Measurements from ENCODE around the gene WDR7.

Gene WDR7

GRCh38 chr18:57052173-57052572 lies 401.0 kb downstream of the WDR7 start:
- DNase-seq: no peak

- DNase-seq: no peak
Measured at GRCh38 chr18:57052759-57053158, 401.6 kb downstream of the WDR7 start.

- DNase-seq: no peak
Measured at GRCh38 chr18:57054891-57055290, 403.7 kb downstream of the WDR7 start.

GRCh38 chr18:57057890-57058289 lies 406.7 kb downstream of the WDR7 start:
- no peak for DNase-seq

DNA sequence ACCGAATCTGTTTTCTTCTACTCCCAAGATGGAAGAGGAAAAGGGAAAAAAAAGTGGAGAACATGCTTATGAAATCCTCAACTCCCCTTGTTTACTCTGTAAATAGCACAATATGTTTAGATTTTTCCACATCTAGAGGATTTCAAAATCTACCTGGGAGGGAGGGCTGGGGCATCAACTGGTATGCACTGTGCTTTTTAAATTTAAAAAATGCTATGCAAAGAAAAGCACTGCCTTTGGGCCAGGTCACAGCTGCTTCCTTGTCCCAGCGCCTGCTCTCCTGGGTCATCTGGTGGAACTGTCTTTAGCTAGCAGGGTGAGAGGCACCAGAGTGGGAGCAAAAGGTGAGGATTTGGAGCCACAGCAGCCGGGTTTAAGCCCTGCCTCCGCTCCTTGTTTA lies 407.6 kb downstream of the WDR7 start:
- DNase-seq: no peak

GRCh38 chr18:57059366-57059765 lies 408.2 kb downstream of the WDR7 start:
- no peak for DNase-seq

- DNase-seq: no peak
Measured at GRCh38 chr18:57060814-57061213, 409.7 kb downstream of the WDR7 start.

DNA sequence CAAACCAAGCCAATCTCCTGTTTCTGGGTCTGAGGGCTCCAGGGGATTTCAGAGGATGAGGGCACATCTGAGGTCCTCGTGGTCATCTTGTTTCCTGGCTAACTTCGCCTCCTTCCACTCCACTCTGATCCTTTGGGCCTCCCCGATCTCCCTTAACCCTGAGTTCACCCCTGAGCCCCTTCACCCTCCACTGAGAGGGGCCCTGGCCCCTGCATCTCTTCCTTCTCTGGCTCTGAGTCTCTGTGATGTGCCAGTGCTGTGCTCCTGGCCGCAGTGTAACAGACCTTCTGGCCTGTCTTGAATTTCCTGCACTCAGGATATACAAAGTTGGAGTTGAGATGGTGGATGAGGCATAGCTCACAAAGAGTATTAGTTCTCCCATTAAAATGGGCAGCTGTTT lies 411.0 kb downstream of the WDR7 start:
- DNase-seq: no peak

DNA sequence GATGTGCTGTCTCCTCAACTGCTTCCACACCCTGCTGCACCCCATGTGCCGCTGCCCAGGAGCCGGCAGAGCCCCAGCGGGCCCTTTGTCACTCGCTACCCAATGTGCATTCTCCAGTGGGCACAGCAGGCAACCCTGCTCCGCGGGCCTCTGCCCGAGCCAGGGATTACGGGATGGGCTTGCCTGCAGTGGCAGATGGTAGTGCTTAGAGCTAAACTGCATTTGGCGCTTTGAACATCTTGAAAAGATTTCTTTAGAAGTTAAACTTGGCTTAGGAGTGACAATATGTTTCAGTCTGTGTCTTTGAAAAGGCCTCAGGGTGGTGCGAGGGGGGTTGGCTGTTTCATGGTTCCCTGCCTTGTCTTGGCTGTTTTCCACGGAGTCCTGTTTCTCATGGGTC lies 411.7 kb downstream of the WDR7 start:
- no peak for DNase-seq

GRCh38 chr18:57063601-57064103 lies 412.5 kb downstream of the WDR7 start:
- no peak for DNase-seq

DNA sequence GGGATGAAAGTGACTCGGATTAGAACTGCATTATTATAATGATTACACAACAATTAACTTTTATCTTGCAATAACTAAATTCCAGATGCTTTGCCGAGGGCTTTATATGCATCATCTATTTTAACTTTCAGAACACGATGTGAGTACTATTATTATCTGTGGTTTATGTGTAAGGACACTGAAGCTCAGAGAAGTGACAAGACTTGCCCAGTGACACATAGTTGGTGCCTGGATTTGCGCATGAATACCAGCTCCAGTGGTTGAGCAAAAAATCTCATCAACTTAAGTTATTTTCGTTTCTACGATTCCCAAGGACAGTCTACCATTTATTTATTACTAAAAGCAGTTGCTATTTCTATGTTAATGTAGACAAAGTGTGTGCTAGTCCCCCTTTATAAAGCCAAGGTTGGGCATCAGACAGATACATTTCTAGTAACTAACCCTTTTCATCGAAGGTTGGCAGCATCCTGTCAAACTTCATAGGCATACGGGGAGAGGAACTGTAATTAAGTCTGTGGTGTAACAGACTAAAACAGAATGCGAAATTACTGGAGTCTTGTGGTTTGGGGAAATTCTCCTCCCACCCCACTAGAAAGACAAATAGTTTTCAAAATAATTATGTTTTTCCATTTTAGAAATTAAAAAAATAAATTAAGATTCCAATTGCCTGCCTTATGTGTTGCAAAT lies 422.5 kb downstream of the WDR7 start:
- no peak for DNase-seq

GRCh38 chr18:57075716-57076400 lies 424.7 kb downstream of the WDR7 start:
- DNase-seq: no peak

DNA sequence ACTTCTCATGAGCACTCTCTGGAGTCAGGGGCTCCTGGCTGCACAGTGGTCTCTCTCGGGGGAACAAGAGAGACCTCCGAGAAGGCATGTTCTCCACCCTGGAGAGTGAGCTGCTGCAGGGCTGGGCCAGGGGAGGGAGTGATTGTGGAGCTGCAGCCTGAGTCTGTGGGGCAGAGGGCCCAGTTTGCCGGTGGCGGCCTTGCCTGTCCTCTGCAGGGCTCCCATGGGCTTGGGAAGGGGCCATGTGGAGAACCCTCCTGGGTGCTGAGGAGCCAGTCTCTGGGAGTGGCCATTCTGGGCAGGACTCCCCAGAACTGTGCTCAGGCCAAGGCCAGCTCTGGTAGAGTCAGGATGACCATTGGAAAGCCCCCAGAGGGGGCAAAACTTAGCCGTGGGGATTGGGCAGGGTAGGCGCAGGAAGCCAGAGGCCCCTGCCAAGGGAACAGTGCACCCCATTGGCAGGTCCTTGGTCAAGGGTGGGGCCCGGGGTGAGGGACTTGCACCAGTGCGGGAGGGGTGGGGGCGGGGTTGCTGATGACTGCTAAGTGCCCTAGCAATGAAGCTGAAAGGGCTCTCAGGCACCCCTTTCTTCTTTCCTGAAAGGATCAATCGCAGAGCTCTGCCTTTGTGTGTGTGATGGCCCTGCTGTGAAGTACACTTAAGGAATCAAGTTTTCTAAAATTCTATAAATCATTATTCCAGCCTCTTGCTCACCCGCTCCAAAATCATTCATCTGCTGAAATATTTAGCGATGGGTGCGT lies 426.0 kb downstream of the WDR7 start:
- DNase-seq: no peak

- no peak for DNase-seq
Measured at GRCh38 chr18:57077786-57078552, 426.8 kb downstream of the WDR7 start.

- DNase-seq: no peak
Measured at GRCh38 chr18:57078614-57079013, 427.5 kb downstream of the WDR7 start.

DNA sequence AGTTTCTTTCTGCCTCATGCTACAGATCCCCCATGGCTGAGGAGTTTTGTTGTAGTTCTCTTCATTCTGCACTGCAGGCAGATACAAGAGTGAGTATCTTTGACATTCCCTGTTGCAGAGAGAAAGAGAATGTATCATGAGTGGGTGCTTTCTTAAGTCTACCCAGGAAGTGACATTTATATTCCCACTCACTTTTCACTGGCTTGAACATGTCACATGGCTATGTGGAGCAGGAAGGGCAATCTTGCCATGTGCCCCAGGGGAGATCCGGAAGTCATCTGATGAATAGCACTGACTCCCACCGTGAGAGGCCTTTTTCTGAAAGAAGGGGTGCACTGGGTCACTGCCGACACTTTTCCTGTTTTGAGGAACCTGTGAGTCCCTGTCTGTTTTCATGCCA lies 429.3 kb downstream of the WDR7 start:
- DNase-seq: no peak

GRCh38 chr18:57081899-57082298 lies 430.7 kb downstream of the WDR7 start:
- no peak for DNase-seq

DNA sequence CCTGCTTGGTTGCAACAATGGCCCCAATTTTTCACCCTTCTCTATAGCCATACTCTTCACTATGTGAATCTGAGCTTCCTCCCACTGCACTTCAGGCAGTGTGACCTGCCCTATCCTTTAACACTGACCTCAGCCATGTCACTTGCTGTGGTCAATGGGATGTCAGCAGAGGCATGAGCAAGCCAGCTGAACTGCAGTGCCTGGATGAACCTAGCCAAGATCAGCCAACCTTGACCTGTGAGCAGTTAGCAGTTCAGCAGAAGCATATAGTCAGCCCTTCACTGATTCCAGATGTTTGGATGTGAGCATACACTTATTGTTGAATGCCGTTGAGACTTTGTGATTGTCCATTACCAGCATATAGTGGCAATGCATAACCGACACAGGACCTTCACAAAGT lies 432.3 kb downstream of the WDR7 start:
- no peak for DNase-seq

- no peak for DNase-seq
Measured at GRCh38 chr18:57084331-57085271, 433.4 kb downstream of the WDR7 start.

DNA sequence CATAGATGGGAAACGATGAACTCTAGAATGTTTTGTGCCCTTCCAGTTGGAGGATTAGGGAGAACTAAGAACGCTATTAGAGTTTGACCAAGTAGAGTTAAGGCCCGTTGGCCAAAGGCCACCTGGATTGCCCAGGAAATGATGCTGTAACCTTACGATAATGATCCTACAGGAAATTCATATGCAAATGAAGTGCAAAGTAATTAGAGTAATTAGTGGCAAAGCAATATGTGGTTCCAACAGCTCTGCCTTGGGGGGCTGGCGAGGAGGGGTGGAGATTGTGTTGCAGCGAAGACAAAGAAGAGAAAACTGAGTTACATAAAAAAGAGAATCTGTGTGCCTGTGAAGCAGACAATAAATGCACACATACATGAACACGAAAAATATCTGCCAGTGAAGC lies 434.2 kb downstream of the WDR7 start:
- no peak for DNase-seq

DNA sequence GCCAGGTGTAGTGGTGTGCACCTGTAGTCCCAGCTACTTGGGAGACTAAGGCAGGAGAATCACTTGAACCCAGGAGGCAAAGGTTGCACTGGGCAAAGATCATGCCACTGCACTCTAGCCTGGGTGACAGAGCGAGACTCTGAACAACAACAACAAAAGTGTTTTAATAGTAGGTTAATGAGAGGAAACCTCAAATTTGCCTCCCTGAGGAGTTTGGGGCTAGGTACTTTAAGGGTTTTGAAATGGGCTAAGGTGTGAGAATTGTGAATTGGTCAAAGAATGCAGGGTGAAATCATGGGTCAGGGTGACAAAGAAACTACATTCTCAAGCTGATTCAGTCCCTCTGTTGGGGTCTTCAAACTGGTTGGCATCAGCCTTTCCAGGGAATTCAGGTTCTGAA lies 435.0 kb downstream of the WDR7 start:
- no peak for DNase-seq

Measured in NCI-H226 (cell line).